Measurements from ENCODE around the gene DNAH8.

Gene DNAH8

DNA sequence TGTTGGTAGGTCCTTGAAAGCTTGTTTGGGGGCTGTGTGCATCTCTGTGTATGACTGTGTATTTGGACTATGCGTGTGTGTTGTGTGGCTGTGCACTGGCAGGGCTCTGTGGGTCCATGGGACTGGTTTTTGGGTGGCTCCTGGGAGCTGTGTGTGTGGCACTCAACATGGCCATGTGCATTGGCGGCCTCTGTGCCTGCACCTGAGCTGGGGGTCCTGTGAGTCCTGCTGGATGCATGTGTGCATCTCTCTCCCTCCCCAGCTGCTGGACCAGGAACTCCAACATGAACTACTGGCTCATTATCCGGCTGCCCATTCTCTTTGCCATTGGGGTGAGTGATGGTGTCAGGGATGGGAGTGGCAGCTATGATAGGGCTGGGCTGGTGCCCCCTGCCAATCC, 363.6 kb downstream of the DNAH8 start:
- no peak for DNase-seq

GRCh38 chr6:39079197-39080125, 364.4 kb downstream of the DNAH8 start:
- DNase-seq, result no peak
